HG02981 (cell line): ENCODE measurements around the gene GIGYF2.

Experiments
- ATAC-seq: cut with Tn5 transposase; IDR thresholded peaks from one replicate; pipeline ENCODE4 v1.9.1; 2021; ENCODE audit warnings: mild to moderate bottlenecking, moderate library complexity; ENCODE audit not compliant: unreplicated experiment

The GIGYF2 gene

GRCh38 chr2:232876161-232876977, 179.2 kb downstream of the GIGYF2 start:
- ATAC-seq = no peak

DNA sequence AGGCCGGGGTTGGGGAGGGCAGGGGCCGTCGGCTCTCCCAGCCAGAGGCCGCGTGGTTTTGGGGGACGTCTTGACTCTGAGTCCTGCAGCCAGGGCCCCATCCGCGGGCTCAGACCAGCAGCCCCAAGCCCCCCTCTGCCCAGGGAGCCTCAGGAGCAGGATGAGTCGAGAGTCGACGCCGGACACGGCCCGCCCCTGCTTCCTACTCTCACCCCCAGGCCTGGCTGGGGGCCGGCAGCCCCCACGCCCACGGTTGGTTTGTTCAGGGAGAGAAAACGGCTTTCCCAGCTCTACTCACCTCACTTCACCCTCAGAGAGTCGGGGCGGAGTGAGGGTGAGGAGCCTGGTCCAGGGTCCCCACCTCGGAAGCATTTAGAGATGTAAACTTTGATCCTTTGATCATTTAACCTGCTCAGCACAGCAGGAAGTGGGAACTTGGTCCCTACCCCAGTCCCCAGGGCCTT, 179.9 kb downstream of the GIGYF2 start:
- ATAC-seq = no peak

DNA sequence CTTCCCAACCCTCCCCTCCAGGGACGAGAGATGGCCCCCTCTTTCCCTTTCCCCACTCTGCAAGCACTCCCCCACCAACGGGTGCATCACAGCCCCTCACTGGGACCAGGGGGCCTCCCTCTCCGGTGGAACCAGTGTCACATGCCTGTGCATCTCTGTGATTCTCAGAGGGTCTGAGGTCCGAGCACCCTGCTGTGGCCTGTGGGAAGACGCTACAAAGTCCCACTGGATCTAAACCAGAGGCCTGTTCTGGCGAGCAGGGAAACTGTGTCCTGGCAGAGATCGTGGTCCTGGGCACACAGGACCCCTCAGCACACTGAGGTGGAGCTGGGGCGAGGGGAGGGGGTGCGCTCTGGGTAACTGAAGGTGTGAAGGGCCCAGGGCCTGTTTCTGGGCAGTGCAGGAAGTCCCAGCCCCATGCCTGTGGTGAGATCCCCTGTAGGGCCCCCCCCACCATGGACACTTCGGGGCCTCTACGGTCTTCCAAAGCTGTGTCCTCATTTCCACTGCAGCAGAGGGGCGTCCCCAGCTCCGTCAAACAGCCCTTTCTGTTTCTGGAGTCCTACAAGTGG, 180.9 kb downstream of the GIGYF2 start:
- ATAC-seq = no peak

GRCh38 chr2:232878855-232879617, 181.9 kb downstream of the GIGYF2 start:
- ATAC-seq = no peak

GRCh38 chr2:232879618-232880494, 182.7 kb downstream of the GIGYF2 start:
- ATAC-seq = no peak

DNA sequence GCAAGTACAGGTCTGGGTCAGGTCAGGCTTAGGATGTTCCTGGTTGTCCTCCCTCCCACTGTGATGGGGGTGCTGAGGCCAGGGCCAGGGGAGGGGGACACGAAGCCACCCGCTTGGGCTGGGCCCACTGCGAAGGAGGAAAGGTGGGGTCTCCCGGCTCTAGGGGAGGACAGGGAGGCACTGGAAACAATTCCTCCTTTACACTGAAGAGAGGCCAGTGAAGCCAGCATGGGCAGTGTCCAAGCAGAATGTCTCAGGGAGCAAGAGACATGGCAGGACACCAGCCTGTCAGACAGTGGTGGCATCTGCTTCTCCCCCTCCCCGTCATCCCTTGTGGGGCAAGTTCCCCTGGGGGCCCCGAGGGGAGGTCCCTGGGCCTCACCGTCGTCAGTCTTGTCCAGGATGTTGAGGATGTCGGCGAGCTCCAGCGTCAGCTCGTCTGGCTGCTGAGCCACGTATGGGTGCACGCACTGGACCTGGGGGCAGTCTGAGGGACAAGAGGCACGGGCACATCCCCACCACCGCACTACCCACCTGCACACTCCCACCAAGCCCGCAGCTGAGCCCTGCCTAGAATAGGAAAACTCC, 183.7 kb downstream of the GIGYF2 start:
- ATAC-seq = no peak

DNA sequence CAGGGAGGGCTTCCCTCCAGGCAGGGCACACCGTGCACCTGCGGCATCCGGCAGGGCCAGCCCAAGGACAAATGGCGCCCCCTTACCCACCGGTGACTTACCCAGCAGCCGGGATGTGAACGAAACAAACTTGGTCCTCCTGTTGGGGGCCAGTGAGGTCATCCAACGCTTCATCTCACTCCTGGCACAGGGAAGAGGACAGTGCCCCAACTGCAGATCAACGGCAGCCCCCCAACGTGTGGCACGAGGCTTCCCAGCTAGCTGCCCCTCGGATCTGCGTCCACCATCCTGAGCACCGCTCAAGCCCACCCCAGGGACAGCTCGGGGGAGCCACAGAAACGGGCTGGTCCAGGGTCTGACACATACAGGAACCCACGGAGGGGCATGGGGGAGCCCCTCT, 185.0 kb downstream of the GIGYF2 start:
- no peak for ATAC-seq

- ATAC-seq = no peak
Measured at GRCh38 chr2:232882505-232883115, 185.5 kb downstream of the GIGYF2 start.

DNA sequence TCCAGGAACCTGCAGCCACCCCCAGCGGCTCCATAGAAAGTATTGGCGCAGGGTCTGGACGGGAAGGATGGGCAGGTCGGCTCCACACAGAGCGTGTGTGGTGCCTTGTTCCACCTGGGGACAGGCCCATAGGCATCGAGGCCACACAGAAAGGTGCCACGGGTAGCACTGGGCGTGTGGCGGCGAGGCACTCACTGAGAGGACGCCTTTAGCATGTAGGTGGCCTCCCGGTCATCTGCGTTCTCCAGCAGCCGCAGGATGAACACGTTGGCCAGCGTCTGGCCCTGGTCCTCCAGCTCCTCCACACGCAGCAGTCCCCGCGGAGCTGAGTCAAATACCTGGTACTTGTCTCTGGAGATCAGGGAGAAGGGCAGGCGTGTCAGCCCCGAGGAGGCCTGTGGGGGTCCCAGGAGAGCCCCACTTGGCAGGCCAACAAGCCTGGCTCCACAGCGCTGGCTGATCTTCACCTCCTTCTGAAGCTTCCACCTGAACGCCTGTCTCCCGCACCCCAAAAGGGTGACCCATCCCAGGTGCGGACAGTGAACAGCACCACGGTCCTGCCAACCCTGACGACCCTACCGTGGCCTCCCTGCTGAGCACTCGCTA, 186.1 kb downstream of the GIGYF2 start:
- no peak for ATAC-seq

DNA sequence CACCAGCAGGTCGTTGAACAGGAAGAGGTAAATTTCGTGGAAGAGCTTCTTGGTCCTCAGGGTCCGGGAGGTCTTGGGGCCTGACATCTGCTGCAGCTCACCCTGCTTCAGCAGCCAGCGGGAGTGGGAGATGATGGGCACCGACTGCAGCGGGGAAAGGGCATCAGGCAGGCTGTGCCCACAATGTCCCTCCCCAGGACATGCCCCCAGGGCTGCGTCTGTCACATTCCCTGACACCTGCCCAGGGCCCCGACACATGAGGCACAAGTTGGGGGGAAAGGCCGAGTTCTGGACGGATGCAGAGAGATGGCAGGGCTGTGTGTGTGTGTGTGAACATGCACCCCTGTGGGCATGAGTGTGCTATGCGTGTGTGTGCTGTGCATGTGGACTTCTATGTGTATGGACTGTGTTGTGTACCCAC, 186.9 kb downstream of the GIGYF2 start:
- ATAC-seq = no peak

DNA sequence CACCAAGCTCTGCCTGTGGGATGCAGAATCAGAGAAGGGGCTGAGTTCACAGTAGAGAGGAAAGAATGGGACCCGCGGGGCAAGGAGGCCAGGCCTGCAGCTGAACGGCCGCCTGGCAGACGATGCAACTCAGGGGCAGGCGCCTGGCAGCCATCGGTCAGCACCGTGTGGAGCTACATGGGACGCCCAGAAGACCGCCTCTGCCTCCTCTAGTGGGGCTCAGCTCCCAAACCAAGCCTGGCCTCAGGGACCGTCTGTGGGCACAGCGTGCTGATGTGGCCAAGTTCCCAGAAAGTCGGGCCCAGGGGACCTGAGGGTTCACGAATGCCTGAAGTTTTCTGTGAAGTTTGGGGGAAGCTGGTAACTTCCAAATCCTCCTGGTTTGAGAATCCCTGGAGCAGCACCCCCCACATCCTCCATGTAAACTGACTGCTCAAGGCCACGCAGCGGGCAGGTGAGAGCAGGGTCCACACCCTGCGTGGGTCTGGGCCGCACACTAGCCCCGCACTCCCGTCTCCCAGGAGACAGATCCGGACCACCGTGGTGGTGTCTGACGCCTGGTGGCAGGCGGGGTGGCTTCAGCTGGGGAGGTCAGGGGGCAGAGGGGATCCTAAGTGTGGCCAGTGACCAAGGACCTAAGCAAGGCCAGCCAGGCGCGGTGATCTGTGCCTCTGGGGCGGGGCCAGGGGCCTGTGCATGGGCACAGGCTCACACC, 187.6 kb downstream of the GIGYF2 start:
- ATAC-seq = no peak

GRCh38 chr2:232885264-232885961, 188.3 kb downstream of the GIGYF2 start:
- ATAC-seq = no peak

GRCh38 chr2:232886176-232886575, 189.0 kb downstream of the GIGYF2 start:
- no peak for ATAC-seq

DNA sequence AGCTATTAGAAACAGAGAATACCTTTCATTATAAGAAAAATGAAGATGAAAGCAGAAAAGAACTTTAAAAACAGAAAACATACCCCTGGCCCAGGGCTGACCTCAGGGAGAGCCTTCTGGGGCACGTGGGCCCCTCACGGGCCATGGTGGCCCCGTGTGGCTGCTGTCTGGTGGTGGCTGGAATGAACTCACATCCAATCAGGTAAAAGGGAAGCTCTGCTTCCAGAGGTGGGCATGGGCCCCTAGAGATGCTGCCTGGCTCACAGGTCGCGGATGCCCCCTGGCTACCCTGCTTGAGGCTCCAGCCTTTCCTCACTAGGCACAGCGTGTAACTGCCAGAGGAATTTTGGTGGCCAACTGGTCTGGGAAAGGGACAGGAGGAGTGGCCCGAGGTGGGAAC, 189.5 kb downstream of the GIGYF2 start:
- no peak for ATAC-seq

DNA sequence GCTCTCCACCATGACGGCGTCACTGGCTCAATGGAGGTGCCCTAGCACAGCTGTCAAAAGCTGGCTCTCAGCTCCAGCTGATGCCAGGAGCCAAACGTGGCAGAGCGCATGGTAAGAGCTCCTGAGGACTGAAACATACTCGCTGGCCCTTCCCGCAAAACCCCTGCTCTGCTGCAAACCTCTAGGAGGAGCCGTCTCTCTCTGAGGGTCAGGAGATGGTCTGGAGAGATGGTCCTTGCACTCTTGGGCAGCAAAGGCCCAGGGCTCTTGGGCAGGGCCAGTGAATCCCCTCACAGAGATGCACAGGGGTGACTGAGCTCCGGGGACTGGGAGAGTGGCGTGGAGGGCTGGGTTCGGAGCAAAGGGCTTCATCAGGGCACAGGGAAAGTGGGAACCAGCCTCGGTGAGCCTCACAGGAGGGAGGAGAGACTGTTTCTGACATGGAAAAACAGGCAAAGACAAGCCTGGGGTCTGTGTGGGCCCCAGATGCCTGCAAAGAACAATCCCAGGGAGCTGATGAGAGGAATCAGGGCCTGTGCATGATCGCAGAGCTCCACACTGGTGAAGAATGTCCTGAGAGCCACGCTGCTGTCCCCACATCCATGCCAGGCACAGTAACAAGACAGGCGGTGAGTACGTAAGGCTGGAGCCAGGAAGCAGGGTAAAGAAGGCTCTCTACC, 190.2 kb downstream of the GIGYF2 start:
- no peak for ATAC-seq

DNA sequence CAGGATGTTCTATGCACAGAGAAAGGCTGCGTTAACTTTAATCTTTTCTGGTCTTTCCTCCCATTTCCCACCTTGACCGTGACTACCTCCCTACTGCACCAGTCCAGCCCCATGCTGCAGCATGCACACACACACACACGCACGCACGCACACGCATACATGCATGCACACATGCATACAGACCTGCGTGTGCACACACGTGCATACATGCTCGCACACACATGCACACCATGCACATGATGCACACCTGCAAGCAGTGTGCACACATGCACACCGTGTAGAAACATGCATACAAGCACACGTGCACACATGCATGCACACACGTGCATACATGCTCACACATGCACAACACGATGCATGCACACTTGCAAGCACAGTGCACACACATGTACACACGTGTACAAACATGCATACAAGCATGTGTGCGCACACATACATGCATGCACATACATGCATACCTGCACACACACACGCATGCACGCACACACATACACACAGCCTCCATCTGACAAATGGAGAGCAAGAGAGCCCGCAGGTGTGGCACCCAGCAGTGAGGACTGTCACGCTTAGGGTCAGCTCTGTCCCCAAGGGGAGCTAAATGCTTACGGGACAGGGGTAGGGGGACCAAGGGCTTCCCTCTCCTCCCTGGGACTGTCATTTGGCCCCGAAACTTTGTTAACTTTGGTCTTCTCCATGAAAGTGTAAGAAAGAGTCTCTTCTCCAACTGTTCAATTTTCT, 191.1 kb downstream of the GIGYF2 start:
- ATAC-seq = no peak
